ENCODE measurements around the gene MED27.

MED27 gene

DNA sequence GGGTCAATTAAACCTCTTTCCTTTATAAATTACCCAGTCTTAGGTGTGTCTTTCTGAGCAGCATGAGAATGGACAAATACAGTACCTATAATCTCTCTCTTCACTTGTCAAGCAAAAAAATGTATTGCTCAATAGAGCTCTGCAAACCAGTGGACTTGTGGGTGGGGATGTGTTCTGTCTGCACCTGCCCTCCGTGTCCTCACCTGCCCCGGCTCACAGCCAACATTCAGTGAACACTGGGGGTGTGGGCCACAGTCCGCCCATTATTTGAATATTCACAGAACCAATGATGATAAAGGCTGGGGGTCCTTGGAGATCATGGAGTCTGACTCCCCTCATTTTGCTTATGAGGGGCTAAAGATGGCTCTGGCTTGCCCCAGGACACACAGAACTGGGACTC, 36.9 kb upstream of the MED27 start:
- no peak for TF ChIP-seq Cebpa-rat (IDR thresholded peaks at IDR 0.05)
- no peaks in the 10 kb centered on the region for H3K27me3 ChIP-seq
- H3K9me3 ChIP-seq (replicated peaks in 1 of 11) = peaks cover 0 to 9% (median 0%) of the 10 kb centered on the region in 11 experiments; a peak in 3 of 22 replicates

DNA sequence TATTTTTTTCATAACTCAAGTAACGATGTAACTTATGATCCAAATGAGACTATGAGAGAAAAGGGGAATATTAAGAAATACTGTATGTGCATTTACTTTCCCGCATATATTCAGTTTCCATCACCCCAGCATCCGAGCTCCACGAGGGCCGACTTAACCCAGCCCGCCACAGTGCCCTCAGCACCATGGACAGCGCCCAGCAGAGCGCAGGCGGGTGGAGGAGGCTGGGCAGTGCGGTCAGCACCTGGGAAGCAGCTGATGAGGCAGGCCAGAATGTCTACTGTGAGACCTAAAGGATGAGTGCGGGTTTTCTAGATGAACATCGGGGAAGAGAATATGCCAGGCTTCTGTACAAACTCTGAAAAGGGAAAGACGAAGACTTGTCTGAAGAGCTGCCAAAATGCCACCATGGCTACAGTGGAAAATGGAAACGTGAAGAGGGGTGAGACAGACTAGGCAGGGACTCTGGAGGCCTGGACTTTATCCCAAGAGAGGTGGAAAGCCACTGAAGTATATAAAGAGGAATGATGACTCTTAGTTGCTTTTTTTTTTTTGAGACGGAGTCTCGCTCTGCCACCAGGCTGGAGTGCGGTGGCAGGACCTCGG, 34.5 kb upstream of the MED27 start:
- H3K4me1 ChIP-seq = peaks cover 2 to 14% (median 7%) of the 10 kb centered on the region in 10 experiments
- no peak overlapping the region for H3K4me2 ChIP-seq
- H4K20me1 ChIP-seq = no peaks in the 10 kb centered on the region
- TF ChIP-seq Cebpa-rat (IDR thresholded peaks at IDR 0.05) = no peak
- H3K36me3 ChIP-seq = no peaks in the 10 kb centered on the region
- H3K4me3 ChIP-seq = no peak overlapping the region
- no peak overlapping the region for H3K9ac ChIP-seq
- no peaks in the 10 kb centered on the region for H3K27me3 ChIP-seq
- H3K9me3 ChIP-seq (replicated peaks in 1 of 11) = peaks cover 0 to 9% (median 0%) of the 10 kb centered on the region in 11 experiments; a peak in 3 of 22 replicates
- H3K27ac ChIP-seq = no peak overlapping the region

More for the DNA sequence above, 36.9 kb upstream of the MED27 start:
- Histone ChIP-seq H3K4me1 (0 out of 20 replicates have a peak, but pooled peaks cover 0 to under 1% (median 0%) of the 10 kb centered on the region in 10 experiments), H3K27ac (no peak overlapping the region), H3K9ac (no peak overlapping the region), H3K36me3 (no peaks in the 10 kb centered on the region), H3K4me2 (no peak overlapping the region), H4K20me1 (no peaks in the 10 kb centered on the region), H3K4me3 (no peak overlapping the region)

DNA sequence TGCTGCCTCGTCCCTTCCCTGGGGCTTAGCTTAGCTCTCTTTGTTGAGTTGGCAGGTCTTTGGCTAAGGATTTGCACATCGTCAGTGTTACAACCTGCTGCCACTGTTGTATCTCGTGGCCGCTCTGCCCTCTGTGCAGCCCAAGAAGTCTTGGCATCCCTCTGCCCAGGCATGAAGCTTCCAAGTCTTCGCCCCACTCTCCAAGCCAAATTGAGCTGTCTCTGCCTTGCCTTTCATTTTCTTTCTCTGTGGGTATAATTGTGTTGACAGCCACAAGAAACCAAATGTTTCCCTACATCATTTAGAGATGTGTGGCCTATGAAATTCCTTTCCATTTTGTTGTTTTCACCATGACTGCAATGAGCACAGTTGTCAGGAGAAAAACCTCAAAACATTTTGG, 29.6 kb upstream of the MED27 start:
- H3K27ac ChIP-seq = 0 out of 22 replicates have a peak overlapping the region, but pooled peaks of 2 of the 11 experiments have one; percentile 1 to 8
- no peaks in the 10 kb centered on the region for H4K20me1 ChIP-seq
- H3K36me3 ChIP-seq = no peaks in the 10 kb centered on the region
- H3K27me3 ChIP-seq = no peaks in the 10 kb centered on the region
- H3K9ac ChIP-seq = no peak overlapping the region
- no peak for TF ChIP-seq Cebpa-rat (IDR thresholded peaks at IDR 0.05)
- peaks cover 0 to 18% (median 5%) of the 10 kb centered on the region in 11 experiments; a peak in 8 of 22 replicates for H3K9me3 ChIP-seq (replicated peaks in 1 of 11)
- peaks cover 27 to 46% (median 37%) of the 10 kb centered on the region in 10 experiments for H3K4me1 ChIP-seq
- peak overlapping the region; percentile 49 to 71 (median 62) for H3K4me2 ChIP-seq
- no peak overlapping the region for H3K4me3 ChIP-seq

DNA sequence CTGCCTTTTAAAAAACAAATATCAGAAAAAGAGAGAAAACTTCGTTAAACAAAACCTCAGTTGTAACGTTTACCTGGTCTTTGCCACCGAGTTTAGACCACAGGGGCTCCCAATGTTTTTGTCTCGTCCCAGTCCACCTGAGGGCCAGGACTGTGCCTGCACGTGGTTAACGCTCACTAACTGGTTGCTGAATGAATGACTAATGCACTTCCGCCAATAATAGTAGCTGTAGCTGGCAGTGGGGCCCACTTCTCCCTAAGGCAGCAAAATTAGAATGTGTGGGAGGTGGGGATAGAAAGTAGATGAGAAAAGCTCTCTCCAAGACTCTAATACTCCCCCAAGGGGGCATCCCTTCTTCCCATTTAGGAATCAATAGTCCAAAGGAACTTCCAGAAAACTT, 29.1 kb upstream of the MED27 start:
- Histone ChIP-seq H3K27me3 (no peaks in the 10 kb centered on the region), H3K4me2 (peak overlapping the region; percentile 49 to 71 (median 62)), H3K9me3 (replicated peaks in 1 of 11) (peaks cover 0 to 18% (median 5%) of the 10 kb centered on the region in 11 experiments; a peak in 8 of 22 replicates), H3K4me1 (peaks cover 27 to 46% (median 37%) of the 10 kb centered on the region in 10 experiments), H3K9ac (no peak overlapping the region), H3K27ac (peak overlapping the region in 2 of 11 experiments; percentile 1 to 66; a peak in 2 of 22 replicates), H3K36me3 (no peaks in the 10 kb centered on the region), H3K4me3 (no peak overlapping the region), H4K20me1 (no peaks in the 10 kb centered on the region)
- TF ChIP-seq Cebpa-rat (IDR thresholded peaks at IDR 0.05) = no peak

DNA sequence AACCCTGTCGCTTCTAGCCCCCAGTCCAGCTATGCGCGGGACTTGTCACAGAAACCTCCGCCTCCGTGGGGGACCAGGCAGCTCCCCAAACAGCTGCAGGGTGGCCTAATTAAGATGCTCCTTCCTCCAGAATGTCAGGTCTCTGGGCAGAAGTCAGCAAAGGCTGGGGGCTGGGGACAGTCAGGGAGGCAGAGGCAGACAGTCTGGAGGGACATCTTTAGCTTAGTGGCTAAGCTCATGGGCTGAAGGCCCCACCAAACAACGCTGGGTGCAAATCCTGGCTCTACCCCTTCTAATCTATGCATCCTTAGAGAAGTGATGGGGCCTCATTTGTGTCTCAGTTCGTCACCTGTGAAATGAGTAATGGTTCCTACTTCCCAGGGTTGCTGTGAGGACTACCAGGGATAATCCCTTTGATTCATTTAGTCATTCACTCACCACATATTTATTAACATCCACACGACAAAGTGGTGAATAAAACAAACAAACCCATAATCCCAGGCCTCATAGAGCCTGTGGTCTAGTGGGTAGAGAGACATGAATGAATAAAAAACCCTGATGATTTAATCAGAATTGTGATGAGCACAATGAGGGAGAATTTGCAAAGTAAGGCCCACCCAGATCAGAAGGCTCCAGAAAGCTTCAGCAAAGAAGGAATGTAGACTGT, 20.2 kb upstream of the MED27 start:
- H4K20me1 ChIP-seq = no peaks in the 10 kb centered on the region
- H3K9me3 ChIP-seq (replicated peaks in 1 of 11) = peaks cover 0 to 9% (median 5%) of the 10 kb centered on the region in 11 experiments; a peak in 9 of 22 replicates
- no peak overlapping the region for H3K9ac ChIP-seq
- no peaks in the 10 kb centered on the region for H3K27me3 ChIP-seq
- H3K27ac ChIP-seq = no peak overlapping the region
- TF ChIP-seq Cebpa-rat (IDR thresholded peaks at IDR 0.05) = no peak
- no peak overlapping the region for H3K4me2 ChIP-seq
- peaks cover 0 to 6% (median 0%) of the 10 kb centered on the region in 10 experiments; a peak in 1 of 20 replicates for H3K4me1 ChIP-seq
- no peaks in the 10 kb centered on the region for H3K36me3 ChIP-seq
- no peak overlapping the region for H3K4me3 ChIP-seq

DNA sequence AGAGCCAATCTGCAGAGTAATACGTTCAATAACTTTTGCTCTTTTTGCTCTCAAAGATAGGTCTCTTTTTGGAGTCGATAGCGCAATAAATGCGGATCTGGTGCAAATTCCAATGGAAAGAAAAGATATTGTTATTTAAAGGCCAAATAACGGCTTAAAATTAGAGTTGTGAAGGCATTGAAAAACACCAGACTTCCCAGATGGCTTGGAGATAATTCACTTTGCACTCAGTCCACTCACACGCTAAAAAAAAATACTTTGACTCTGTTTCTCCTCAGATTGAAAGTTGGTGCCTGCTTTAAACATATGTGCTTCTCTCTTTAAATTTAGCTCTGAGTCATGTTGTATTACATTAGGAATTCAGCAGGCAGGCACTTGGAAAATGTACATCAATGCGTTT, 19.5 kb upstream of the MED27 start:
- no peak for TF ChIP-seq Cebpa-rat (IDR thresholded peaks at IDR 0.05)
- Histone ChIP-seq H4K20me1 (no peaks in the 10 kb centered on the region), H3K9me3 (replicated peaks in 1 of 11) (peaks cover 0 to 9% (median 5%) of the 10 kb centered on the region in 11 experiments; a peak in 9 of 22 replicates), H3K27me3 (no peaks in the 10 kb centered on the region), H3K4me2 (no peak overlapping the region), H3K9ac (no peak overlapping the region), H3K36me3 (no peaks in the 10 kb centered on the region), H3K27ac (no peak overlapping the region), H3K4me3 (no peak overlapping the region), H3K4me1 (peaks cover 0 to 6% (median 0%) of the 10 kb centered on the region in 10 experiments; a peak in 1 of 20 replicates)

DNA sequence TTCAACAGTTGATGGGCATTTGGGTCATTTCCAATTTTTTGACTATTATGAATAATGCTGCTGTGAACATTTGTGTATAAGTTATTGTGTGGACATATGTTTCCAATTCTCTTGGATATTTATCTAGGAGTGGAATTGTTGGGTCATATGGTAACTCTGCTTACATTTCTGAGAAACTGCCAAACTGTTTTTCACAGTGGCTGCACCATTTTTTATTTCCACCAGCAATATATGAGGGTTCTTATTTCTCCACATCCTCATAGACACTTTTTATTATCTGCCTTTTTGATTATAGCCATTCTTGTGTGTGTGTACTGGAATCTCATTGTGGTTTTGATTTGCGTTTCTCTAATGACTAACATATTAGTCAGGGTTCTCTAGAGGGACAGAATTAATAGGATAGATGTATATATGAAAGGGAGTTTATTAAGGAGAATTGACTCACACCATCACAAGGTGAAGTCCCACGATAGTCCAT, 14.7 kb upstream of the MED27 start:
- Histone ChIP-seq H3K4me2 (no peak overlapping the region), H3K9me3 (replicated peaks in 1 of 11) (peaks cover 0 to 13% (median 1%) of the 10 kb centered on the region in 11 experiments; a peak in 9 of 22 replicates), H3K27ac (no peak overlapping the region), H3K9ac (no peak overlapping the region), H3K36me3 (no peaks in the 10 kb centered on the region), H3K4me1 (no peaks in the 10 kb centered on the region; a peak in 1 of 20 replicates), H4K20me1 (no peaks in the 10 kb centered on the region), H3K4me3 (no peak overlapping the region), H3K27me3 (no peaks in the 10 kb centered on the region)
- no peak for TF ChIP-seq Cebpa-rat (IDR thresholded peaks at IDR 0.05)

DNA sequence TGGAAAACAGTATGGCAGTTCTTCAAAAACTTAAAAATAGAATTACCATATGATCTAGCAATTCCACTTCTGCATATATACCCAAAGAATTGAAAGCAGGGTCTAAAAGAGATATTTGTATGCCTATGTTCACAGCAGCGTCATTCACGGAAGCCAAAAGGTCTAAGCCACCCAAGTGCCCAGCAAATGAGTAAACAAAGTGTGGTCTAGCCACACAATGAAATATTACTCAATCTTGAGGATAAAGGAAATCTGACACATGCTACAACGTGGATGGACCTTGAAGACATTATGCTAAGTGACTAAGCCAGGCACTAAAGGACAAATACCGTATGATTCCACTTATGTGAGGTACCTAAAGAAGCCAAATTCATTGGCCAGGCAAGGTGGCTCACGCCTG, 11.1 kb upstream of the MED27 start:
- Histone ChIP-seq H4K20me1 (no peaks in the 10 kb centered on the region), H3K4me3 (no peak overlapping the region), H3K27me3 (no peaks in the 10 kb centered on the region), H3K4me2 (no peak overlapping the region), H3K9ac (no peak overlapping the region), H3K9me3 (replicated peaks in 1 of 11) (peaks cover 0 to 20% (median 9%) of the 10 kb centered on the region in 11 experiments; a peak in 14 of 22 replicates), H3K4me1 (no peaks in the 10 kb centered on the region; a peak in 1 of 20 replicates), H3K36me3 (no peaks in the 10 kb centered on the region), H3K27ac (no peak overlapping the region)
- no peak for TF ChIP-seq Cebpa-rat (IDR thresholded peaks at IDR 0.05)

DNA sequence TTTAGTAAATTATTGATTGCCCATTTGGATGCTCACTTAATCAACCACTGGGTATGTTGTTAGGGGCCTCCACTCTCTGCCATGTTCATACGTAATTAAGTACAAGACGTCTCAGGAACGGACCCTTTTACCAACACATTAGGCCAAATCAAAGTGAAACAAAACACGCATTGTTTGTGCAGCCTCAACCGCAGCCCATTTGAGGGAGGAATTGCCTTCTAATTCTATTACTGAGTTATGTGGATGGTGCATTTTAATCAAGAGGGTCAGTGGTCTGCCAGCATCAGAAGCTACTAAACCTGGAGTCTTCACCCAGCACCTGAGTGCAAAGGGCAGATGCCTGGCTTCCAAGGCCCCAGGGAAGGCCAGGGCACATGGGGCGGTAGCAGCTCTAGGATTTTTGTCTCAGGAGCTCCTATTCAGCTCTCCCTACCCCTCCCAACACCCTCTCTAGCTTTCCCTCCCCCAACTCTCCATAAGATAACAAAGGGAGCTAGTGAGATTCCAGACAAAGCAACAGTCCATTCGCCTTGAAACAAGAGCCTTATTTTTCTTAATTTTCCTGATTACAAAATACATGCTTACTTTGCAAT, 7.9 kb upstream of the MED27 start:
- H3K9ac ChIP-seq = no peak overlapping the region
- peaks cover 0 to 20% (median 9%) of the 10 kb centered on the region in 11 experiments; a peak in 14 of 22 replicates for H3K9me3 ChIP-seq (replicated peaks in 1 of 11)
- no peak overlapping the region for H3K4me2 ChIP-seq
- H3K27ac ChIP-seq = no peak overlapping the region
- H3K27me3 ChIP-seq = no peaks in the 10 kb centered on the region
- no peaks in the 10 kb centered on the region for H3K36me3 ChIP-seq
- no peak overlapping the region for H3K4me3 ChIP-seq
- no peaks in the 10 kb centered on the region for H4K20me1 ChIP-seq
- no peaks in the 10 kb centered on the region; a peak in 1 of 20 replicates for H3K4me1 ChIP-seq
- TF ChIP-seq Cebpa-rat (IDR thresholded peaks at IDR 0.05) = no peak

All from BLaER1 treated with 17β-estradiol and CSF1 and Interleukin-3, amounts not matched to agents 10 nM and 100 nM (cell line).